GM21717 (cell line): Measurements from ENCODE around the gene COL11A2.
"Not testable (repeated sequence)": the region's sequence is repeated elsewhere in the genome, so short reads cannot be mapped to it uniquely, and the experiment has no call there.

Experiments used
- ATAC-seq: cut with Tn5 transposase; IDR thresholded peaks from one replicate; pipeline ENCODE4 v1.9.1; 2021; ENCODE audit warnings: mild to moderate bottlenecking, moderate library complexity; ENCODE audit not compliant: unreplicated experiment

Gene COL11A2

DNA sequence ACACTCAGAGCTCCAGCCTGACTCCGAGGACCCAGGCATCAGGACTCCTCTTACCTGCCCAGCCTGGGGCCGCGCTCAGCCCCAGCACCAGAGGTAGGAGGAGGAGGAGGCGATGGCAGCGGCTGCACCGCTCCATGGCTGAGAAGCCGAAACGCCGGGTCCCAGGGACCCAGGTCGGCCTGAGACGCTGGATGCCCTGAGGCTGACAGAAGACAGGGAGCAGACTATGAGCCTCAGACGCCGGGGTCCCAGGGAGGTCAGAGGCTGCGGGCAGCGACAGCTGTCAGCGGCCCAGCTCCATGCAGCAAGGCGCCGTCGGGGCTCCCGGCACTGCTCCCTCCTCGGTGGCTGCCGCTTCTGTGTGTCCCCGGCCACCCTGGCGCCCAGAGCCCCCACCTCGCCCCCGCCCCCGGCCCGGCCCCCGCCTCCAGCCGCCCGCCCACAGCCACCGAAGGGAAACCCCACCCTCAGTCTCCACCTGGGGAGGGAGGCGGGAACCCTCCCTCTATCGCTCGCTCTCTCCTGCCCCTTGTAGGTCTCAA lies at the start of gene COL11A2:
Gene COL11A2, minus strand, starts transcription at position 363 of the 542 bp plus-strand sequence. Its CDS starts 227 bp downstream, at position 136.
- ATAC-seq: no peak

DNA sequence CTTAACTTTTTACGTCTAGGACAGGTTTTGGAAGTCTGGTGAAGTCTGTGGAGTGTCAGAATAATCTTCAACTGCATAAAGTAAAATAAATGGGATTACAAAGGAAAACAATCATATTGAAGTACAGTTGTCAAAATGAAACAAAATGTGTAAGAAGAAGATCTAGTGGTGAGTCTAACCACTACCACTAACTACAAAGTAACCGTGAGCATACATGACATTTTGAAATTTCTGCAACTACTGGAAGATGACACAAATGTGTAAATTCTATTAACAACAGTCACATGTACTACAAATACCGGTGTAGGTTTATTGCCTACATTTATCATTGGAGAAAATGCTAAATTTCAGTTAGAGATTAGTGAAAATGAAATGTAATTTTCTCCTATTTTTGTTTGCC lies 49.7 kb upstream of the COL11A2 start:
- no peak for ATAC-seq

DNA sequence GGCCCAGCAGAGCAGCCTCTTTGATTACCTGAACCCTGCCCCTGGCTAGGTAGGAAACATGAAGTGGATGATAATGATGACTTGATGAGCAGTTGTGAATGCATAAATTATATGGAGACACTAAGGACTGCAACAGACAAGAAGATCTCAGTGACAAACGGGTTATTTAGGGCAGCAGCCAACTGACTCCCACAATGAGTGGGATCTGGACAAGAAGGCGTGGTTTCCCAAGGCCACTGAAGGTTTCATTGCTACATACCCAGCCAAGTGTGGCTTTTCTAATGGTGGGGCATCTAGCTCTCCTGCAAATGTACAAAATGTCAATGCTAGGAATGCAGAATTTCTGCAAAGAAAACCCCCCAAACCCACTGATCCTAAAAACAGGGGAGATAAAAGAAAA lies 45.5 kb upstream of the COL11A2 start:
- no peak for ATAC-seq

DNA sequence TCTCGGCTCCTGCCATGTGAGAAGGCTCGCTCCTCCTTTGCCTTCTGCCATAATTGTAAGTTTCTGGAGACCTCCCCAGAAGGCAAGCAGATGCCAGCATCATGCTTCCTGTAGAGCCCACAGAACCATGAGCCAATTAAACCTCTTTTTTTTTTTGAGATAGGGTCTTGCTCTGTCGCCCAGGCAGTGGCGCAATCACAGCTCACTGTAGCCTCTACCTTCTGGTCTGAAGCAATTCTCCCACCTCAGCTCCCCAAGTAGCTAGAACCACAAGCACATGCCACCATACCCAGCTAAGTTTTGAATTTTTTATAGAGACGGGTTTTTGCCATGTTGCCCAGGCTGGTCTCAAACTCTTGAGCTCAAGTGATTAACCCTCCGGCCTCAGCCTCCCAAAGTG lies 44.6 kb upstream of the COL11A2 start:
- no peak for ATAC-seq

DNA sequence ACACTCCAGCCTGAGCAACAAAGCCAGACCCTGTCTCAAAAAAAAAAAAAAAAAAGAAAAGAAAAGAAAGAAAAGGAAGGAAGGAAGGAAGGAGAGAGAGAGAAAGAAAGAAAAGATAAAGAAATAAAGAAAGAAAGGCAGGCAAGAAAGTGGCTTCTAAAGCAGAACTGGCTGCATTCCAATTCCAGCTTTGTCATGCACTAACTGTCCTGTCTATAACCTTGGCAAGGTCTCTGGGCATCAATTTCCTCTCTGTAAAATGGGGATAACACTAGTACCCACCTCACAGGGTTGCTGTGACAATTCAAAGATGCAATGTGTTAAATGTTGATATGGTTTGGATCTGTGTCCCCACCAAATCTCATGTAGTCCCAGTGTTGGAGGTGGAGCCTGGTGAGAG lies 44.1 kb upstream of the COL11A2 start:
- ATAC-seq: no peak

DNA sequence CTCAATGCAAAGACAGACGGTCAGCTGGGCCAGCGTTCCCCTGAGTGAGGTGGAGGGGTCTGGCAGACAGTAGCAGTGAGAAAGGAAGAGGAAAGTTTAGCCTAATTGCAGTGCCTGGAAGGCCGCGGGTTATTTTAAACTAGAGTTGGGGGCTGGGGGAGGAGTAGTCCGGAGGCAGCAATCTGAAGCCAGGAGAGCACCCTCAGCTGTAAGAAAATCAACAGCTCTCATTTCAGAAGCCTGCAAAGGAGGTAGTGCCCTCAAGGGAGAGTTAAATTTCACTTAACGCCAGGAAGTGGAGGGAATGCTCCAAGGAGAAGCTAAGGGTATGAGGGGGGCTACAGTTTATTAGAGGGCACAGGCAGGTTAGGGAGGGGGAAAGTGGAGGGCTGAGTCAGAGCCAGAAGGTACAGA lies 43.0 kb upstream of the COL11A2 start:
- ATAC-seq: no peak

DNA sequence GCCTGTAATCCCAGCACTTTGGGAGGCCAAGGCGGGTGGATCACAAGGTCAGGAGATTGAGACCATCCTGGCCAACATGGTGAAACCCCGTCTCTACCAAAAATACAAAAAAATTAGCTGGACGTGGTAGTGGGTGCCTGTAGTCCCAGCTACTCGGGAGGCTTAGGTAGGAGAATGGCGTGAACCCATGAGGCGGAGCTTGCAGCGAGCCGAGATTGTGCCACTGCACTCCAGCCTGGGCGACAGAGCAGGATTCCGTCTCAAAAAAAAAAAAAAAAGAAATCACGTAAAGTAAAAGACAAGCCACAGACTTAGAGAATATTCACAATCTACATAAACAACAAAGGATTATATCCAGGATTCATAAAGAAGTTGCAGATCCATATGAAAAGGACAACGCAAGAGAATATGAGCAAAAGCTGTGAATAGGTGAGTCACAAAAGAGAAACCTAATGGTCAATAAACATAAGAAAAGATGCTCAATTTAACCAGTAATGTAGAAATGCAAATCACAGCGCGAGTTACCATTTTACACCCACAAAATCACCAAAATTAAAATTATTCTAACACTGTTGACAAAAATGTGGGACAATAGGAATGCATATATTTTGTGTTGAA lies 34.3 kb upstream of the COL11A2 start:
- not testable (repeated sequence) for ATAC-seq

DNA sequence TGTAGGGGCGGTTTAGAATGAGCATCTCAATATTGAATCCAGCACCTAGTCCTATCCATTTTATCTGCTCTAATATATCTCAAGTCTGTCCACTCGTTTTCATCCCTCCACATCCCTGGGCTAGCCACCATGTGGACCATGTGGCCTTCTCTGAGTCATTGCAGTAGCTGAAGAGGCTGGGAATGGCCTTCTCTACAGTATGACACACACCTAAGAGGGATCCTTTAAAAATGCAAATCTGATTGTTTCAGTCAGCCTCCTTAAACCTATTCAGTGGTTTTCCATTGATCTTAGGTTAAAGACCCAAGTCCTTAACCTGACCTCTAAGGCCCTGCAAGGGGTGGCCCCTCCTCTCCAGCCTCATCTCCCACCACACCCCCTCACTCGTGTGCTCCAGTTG lies 25.4 kb upstream of the COL11A2 start:
- no peak for ATAC-seq

DNA sequence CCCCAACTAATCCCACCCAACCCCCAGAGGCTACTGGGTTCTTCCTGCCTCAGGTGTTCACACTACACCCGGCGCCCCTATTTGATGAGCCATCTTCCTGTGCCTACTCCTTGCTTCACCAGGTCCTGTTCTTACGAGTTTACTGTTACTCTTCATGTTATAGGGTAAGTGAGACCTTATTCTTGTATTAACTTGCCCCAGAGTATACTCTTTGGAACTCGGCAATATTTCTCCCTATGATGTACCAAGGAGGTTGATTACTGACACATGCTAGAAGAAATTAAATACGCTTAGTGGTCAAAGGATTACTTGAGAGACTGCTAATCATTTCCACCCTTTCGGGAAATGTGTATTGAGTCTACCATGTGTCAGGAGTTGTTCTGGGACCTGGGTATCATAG lies 25.0 kb upstream of the COL11A2 start:
- no peak for ATAC-seq

DNA sequence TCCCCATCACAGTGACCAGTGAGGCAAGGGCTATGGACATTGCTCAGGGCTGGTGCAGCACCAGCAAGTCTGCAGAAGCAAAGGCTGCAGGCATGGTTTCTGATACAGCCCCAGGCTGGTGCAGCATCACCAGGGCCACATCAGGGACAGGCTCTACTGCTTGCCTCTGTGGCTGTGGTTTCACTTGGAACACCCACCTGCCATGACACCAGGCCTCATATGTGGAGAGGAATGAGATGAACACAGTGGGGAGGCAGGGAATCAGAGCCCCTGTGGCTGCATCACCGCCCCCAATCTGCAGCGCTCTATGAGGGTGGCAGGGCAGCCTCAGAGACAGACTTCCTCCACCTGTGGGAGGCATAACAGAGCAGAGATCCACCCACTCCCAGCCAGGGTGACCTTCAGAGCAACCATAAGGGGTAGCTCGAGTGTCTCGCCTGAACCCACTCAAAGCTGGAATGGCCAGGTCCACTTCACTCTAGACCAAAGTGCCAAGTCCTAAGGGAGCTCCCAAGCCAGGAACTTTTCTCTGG lies 23.9 kb upstream of the COL11A2 start:
- no peak for ATAC-seq

DNA sequence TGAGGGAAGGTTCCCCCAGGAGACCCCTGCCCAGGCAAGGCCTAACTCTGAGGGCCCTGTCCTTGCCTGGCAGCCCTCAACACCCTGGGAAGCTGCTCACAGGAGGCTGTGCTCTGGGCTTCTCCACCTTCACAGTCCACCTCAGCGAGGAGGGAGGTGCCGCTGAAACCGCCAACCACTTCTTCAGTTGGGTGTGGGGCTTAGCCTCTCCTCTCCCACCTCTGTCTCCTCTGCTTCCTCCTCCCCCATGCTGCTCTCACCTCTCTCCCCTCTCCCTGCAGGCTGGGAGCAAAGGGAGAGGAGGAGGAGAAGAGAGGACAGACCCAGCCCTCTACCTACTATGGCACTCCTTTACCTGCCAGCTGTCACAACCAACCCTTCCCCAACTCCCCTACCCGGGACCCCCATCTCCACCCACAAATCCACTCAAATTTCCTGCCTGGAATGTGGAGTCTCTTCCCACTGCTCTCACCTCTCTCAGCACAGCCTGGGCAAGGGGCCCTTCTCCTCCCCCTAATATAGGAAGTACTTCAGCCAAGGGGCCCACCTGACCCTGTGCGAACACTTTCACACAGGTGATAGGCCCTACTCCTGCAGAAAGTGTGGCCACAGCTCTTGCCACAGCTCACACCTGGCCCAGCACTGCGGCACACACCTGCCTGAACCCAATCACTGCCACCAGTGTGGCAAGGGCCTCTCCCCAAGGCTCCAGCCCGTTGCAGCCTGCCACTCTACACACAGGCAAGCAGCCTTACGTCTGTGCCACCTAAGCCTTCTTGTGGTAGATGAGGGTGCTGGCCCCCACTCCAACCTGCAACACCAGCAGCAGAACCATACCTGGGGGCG lies 23.2 kb upstream of the COL11A2 start:
- no peak for ATAC-seq

DNA sequence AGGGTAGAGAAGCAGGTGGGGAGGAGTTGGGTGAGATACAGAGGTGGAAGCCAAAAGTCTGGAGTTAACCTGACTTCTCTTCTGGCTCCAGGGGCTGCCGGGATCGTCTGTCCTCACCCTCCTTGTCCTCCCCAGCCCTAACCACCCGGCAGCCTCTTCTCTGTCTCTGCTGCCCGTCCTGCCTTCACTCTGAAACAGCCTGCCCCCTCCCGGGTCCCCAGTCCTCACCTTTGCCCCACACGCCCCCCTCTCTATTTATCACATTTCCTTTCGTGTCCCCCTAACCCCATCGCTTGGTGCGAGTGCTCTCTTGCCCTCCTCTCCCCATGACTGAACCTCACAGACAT lies 21.7 kb upstream of the COL11A2 start:
- ATAC-seq: no peak

DNA sequence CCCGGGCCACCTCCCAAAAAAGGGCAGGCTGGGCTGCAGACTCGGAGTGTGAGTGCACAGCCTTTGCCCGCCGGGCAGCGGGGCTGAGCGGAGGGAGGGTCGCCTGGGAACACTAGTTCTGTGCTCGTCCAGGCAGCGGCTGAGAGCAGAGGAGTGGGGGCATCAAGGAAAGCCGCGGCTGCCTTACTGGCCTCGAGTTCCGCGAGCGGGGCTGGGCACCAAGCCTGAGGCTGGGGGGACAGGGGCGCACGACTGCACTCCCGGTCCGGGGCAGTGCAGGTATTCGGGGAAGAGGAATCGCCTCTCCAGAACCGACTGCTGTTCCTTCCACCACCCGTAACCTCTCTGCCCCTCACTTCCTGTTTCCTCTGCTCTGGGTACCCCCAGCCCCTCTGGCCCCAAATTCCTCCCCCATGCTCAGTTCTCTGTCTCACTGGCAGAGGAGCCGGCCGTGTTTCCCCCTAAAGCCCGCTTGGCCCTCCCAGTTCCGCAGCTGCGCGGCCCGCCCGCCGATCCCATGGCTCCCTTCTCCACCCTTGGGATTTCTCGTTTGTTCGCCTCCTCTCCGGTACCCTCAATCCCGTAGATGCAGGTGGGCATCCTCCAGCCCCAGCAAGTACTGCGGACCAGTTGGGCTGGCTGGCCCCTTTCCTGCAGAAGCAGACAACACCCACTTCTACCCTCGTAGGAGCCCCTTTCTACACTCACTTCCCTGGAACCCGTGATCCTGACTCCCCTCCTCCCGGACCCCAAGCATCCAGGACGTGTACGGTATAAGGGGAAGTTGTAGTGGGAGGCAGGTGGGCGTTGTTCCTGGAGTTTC lies 21.1 kb upstream of the COL11A2 start:
- no peak for ATAC-seq

DNA sequence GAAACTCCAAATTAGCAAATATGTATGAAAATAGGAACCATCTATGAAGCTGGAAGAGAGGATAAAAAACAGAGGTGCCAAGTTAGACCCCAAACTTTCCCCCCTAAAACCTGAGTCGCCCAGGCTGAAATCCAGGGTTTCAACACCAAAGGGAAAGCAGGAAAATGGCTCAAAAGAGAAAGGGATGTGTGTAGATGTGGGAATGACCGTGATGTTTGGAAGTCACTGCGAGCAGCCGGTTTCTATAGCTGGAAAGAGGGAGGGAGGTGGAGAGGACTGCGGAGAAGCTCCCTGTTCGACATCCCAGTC lies 20.5 kb upstream of the COL11A2 start:
- ATAC-seq: no peak

DNA sequence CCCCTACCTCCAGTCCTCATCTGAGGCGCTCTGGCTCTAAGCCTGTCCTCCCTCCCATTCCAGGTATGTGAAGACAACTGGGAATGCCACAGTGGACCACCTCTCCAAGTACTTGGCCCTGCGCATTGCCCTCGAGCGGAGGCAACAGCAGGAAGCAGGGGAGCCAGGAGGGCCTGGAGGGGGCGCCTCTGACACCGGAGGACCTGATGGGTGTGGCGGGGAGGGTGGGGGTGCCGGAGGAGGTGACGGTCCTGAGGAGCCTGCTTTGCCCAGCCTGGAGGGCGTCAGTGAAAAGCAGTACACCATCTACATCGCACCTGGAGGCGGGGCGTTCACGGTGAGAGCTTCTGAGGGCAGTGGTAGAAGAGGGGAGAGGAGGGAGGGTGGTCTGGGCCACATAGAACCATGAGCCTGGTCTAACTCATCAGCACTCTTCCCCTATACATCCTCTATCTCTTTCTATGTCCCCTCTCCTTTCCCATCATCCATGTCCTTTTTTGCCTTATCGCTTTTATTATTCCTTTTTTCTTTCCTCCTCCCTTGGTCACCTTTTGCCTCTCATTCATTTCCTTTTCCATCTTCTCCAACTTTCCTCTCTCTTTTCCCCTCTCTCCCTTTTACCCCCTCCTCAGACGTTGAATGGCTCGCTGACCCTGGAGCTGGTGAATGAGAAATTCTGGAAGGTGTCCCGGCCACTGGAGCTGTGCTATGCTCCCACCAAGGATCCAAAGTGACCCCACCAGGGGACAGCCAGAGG lies 19.6 kb upstream of the COL11A2 start:
- no peak for ATAC-seq

DNA sequence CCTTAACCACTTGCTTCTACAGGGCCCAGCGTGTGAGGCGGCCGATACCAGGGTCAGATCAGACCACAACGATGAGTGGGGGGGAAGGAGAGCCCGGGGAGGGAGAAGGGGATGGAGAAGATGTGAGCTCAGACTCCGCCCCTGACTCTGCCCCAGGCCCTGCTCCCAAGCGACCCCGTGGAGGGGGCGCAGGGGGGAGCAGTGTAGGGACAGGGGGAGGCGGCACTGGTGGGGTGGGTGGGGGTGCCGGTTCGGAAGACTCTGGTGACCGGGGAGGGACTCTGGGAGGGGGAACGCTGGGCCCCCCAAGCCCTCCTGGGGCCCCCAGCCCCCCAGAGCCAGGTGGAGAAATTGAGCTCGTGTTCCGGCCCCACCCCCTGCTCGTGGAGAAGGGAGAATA lies 18.9 kb upstream of the COL11A2 start:
- no peak for ATAC-seq

DNA sequence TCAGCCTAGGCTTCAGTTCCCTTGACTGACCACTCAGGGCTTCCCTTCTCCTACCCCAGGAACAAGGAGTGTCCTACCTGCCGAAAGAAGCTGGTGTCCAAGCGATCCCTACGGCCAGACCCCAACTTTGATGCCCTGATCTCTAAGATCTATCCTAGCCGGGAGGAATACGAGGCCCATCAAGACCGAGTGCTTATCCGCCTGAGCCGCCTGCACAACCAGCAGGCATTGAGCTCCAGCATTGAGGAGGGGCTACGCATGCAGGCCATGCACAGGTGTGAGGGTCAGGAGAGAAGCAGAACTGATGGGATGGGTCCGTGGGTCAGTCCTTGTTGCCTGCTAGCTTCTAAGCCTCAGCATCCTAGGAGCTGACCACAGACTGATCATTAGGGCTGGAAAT lies 17.6 kb upstream of the COL11A2 start:
- no peak for ATAC-seq

DNA sequence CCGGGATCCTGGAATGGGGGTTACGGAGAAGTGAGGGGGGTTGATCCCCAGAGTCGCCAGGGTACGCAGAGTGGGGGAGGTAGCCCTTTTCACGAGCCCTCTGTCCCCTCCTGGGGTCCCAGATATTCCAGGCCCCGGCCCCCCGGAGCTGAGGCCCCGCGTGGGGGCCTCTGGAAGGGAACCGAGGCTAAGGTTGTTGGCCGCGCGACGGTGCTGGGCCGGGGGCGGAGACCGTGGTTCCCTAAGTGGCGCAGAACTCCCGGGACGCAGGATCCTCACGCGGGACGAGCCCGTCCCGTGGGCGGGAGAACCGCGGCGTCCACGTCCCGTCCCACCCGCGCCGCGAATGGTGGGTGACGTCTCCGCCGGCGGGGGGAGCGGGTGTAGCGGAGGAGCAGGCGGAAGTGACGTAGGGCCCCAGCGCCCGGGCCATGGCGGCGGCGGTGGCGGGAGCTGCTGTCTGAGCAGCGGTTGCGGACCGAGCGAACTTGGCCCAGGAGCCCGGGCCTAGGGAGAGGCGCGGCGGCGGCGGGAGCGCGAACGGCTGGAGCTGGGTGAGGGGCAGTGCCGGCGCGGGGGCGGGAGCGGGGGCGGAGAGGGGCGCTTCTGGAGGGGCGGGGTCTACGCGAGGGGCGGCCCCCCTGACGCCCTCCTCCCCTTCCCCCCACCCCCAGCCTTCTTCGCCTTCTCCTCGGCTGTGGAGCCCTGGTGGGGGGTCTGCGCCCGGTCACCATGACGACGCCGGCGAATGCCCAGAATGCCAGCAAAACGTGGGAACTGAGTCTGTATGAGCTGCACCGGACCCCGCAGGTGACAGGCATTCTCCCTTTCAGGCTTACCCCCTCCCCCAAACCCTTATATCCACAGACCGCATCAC lies 16.1 kb upstream of the COL11A2 start, which contains the start of gene RING1:
Gene RING1, plus strand, starts transcription at position 410 of the 877 bp plus-strand sequence. Its CDS starts 323 bp downstream, at position 733.
- no peak for ATAC-seq

DNA sequence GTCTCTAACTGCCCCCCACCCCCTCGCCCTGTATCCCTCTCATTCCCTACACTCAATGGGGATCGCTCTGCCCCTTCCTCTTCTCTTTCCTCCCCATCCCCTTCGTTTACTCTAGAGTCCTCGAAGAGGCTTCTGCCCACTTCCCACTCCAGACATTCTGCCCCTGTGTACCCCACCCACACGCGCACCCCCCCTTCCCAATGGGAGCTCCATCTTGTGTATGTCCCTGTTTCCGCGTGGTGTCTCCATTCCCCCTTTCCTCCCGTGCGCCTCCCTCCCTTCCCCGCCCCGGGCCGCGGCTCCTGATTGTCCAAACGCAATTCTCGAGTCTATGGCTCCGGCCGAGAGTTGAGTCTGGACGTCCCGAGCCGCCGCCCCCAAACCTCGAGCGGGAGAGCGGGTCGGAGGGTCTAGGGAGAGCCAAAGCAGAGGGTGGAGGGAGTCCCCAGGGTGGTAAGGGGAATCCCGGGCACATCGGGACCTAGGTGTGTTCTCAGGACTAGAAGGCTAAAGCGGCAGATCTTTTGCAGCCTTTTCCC lies 15.4 kb upstream of the COL11A2 start:
- no peak for ATAC-seq
